HepG2 (cell line): ENCODE measurements around the gene GADD45A. TPM values are rescaled to one million over a fixed set of nuclear protein-coding genes. Genes with fewer than 3 reads are reported as not detected.

ENCODE experiments used
- ADNP ChIP-seq: sonication (generic); formaldehyde crosslinking; IDR thresholded peaks from 2 replicates; pipeline ENCODE4 v1.4.0; 2020; ENCODE audit warnings: missing genetic modification reagents
- ATF7-NPFF ChIP-seq: sonication (generic); formaldehyde crosslinking; IDR thresholded peaks from 2 replicates; pipeline ENCODE4 v1.8.1; 2023; ENCODE audit warnings: mild to moderate bottlenecking, low read depth, missing genetic modification reagents, moderate library complexity
- EP300 ChIP-seq, 3 experiments: sonication (generic) in 1 of 3; formaldehyde crosslinking in 1 of 3; IDR thresholded peaks; 2 replicates each; pipeline versions ENCODE4 v1.5.1 to v1.6.1; 2011 to 2020; ENCODE audit warnings: low read depth in 2 of 3, low read length in 2 of 3, borderline replicate concordance in 1 of 3, improper control_type of control experiment in 1 of 3, mild to moderate bottlenecking in 1 of 3, missing genetic modification reagents in 1 of 3, moderate library complexity in 1 of 3
- ETS1 ChIP-seq: sonication (generic); formaldehyde crosslinking; IDR thresholded peaks from 2 replicates; pipeline ENCODE4 v1.4.0; 2020; ENCODE audit warnings: missing genetic modification reagents
- HES4 ChIP-seq: sonication (generic); formaldehyde crosslinking; IDR thresholded peaks from 2 replicates; pipeline ENCODE4 v1.9.0; 2021; ENCODE audit warnings: mild to moderate bottlenecking, missing genetic modification reagents, borderline replicate concordance
- KLF15 ChIP-seq: sonication (generic); formaldehyde crosslinking; IDR thresholded peaks from 2 replicates; pipeline ENCODE4 v1.8.1; 2023; ENCODE audit warnings: borderline replicate concordance, mild to moderate bottlenecking, inconsistent platforms, missing genetic modification reagents, mixed read lengths
- NFE2 ChIP-seq: sonication (generic); formaldehyde crosslinking; IDR thresholded peaks from 2 replicates; pipeline ENCODE4 v1.4.0; 2020; ENCODE audit warnings: missing genetic modification reagents
- TAF15 ChIP-seq: fragments of 200-400 bp; formaldehyde crosslinking; IDR thresholded peaks from one replicate; pipeline ENCODE4 v1.6.1; 2018; ENCODE audit warnings: mild to moderate bottlenecking, low read depth, low read length; ENCODE audit not compliant: poor library complexity, severe bottlenecking
- ZBTB46 ChIP-seq: sonication (generic); formaldehyde crosslinking; IDR thresholded peaks from 2 replicates; pipeline ENCODE4 v1.4.0; 2020; ENCODE audit warnings: mild to moderate bottlenecking, missing genetic modification reagents, borderline replicate concordance
- ZFY ChIP-seq: sonication (generic); formaldehyde crosslinking; IDR thresholded peaks from 2 replicates; pipeline ENCODE4 v1.4.0; 2020; ENCODE audit warnings: missing genetic modification reagents
- ZNF362 ChIP-seq: sonication (generic); formaldehyde crosslinking; IDR thresholded peaks from 2 replicates; pipeline ENCODE4 v1.4.0; 2020; ENCODE audit warnings: missing genetic modification reagents, mild to moderate bottlenecking, borderline replicate concordance
- ZNF513 ChIP-seq: sonication (generic); formaldehyde crosslinking; conservative IDR thresholded peaks from 2 replicates; pipeline ENCODE4 v1.5.0; 2020; ENCODE audit warnings: missing genetic modification reagents
- ZNF558 ChIP-seq: sonication (generic); formaldehyde crosslinking; IDR thresholded peaks from 2 replicates; pipeline ENCODE4 v1.9.0; 2022; ENCODE audit warnings: mild to moderate bottlenecking, missing genetic modification reagents, borderline replicate concordance
- ZNF646 ChIP-seq: sonication (generic); formaldehyde crosslinking; IDR thresholded peaks from 2 replicates; pipeline ENCODE4 v1.9.0; 2021; ENCODE audit warnings: mild to moderate bottlenecking, missing genetic modification reagents
- polyA plus RNA-seq, 8 experiments: library from polyadenylated mRNA; depleted of rRNA in 3 of 8; stranded (reverse) in 7 of 8; unstranded in 1 of 8; fragments of >200 nt; fragmentation: Illumina TruSeq in 4 of 8; extraction: Trizol in 4 of 8; gene quantifications; 2 replicates each; pipeline versions ENCODE4 v1.2.1 to v1.2.3, GENCODE V29; 2011 to 2016; ENCODE audit warnings: low read depth in 4 of 8, missing spikeins in 1 of 8, mixed read lengths in 1 of 8; ENCODE audit not compliant: insufficient read depth in 1 of 8
- total RNA-seq, 5 experiments: library from RNA; depleted of rRNA; stranded (reverse); fragments of >200 nt; fragmentation: Illumina TruSeq; extraction: Trizol; gene quantifications; 2 replicates each; pipeline ENCODE4 v1.2.3, GENCODE V29; 2016; ENCODE audit warnings: low read depth in 1 of 5

Gene GADD45A
- total and polyA plus RNA-seq, 2 of the 13 experiments (the other 11 are each of a cell fraction or from before 2014, with no cell fraction given), result 33.2 to 46.2 TPM

- TF ChIP-seq ZNF646 (CRISPR knock-in tag), result no peak
- no peak; the same call in 1 of the 2 replicates for TF ChIP-seq ZNF362
- TF ChIP-seq ZNF513 (CRISPR knock-in tag), result no peak
- no peak for TF ChIP-seq ZNF558
- TF ChIP-seq NFE2 (CRISPR knock-in tag), result no peak
- TF ChIP-seq EP300 (IDR thresholded peaks at IDR 0.05; ENCODE audit: low read depth in 2 of 2, low read length in 2 of 2), result peak; percentile 30 to 61; a peak in 2 of 4 replicates
- TF ChIP-seq EP300 (CRISPR knock-in tag; IDR thresholded peaks at IDR 0.05; ENCODE audit: borderline replicate concordance), result peak; percentile 49; the same call in 1 of the 2 replicates
- no peak for TF ChIP-seq ZBTB46 (CRISPR knock-in tag)
- TF ChIP-seq KLF15 (CRISPR knock-in tag), result no peak
- TF ChIP-seq HES4 (CRISPR knock-in tag), result peak; percentile 6; the same call in 1 of the 2 replicates
- peak; percentile 56 for TF ChIP-seq ATF7-NPFF (CRISPR knock-in tag)
- no peak for TF ChIP-seq TAF15
- no peak for TF ChIP-seq ETS1 (CRISPR knock-in tag)
- TF ChIP-seq ZFY, result peak; percentile 29
- no peak for TF ChIP-seq ADNP (CRISPR knock-in tag)
Measured at GRCh38 chr1:67686267-67687197, 1.5 kb downstream of the GADD45A start (continued).
